WI38 (cell line): ENCODE measurements around the gene UNC80.

Source experiments
- H3K4me3 ChIP-seq: 2 replicates; pipeline ENCODE4 v1.5.1; 2011; ENCODE audit warnings: low read depth, mild to moderate bottlenecking, control low read depth, low read length
- TF ChIP-seq, protein P1 (sequence below): IDR thresholded peaks from 2 replicates; pipeline ENCODE4 v1.5.1; 2012; ENCODE audit warnings: low read depth, mild to moderate bottlenecking, control low read depth, low read length

The UNC80 gene

DNA sequence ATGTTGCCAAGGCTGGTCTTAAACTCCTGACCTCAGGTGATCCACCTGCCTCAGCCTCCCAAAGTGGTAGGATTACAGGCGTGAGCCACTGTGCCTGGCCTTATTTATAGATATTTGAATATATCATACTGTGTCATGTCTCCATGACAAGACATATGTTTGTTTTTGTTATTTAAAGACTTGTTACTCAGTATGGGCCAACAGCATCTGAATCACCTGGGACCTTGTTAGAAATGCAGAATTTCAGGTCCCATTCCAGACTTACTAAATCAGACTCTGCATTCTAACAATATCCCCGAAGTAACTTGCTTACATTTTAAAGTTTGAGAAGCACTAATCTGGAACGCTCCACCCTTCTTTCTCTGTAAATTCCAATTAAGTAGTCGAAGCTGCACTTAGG, 264.0 kb downstream of the UNC80 start:
- H3K4me3 ChIP-seq, result no peak overlapping the region
- TF ChIP-seq, protein P1, sequence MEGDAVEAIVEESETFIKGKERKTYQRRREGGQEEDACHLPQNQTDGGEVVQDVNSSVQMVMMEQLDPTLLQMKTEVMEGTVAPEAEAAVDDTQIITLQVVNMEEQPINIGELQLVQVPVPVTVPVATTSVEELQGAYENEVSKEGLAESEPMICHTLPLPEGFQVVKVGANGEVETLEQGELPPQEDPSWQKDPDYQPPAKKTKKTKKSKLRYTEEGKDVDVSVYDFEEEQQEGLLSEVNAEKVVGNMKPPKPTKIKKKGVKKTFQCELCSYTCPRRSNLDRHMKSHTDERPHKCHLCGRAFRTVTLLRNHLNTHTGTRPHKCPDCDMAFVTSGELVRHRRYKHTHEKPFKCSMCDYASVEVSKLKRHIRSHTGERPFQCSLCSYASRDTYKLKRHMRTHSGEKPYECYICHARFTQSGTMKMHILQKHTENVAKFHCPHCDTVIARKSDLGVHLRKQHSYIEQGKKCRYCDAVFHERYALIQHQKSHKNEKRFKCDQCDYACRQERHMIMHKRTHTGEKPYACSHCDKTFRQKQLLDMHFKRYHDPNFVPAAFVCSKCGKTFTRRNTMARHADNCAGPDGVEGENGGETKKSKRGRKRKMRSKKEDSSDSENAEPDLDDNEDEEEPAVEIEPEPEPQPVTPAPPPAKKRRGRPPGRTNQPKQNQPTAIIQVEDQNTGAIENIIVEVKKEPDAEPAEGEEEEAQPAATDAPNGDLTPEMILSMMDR, result no peak

DNA sequence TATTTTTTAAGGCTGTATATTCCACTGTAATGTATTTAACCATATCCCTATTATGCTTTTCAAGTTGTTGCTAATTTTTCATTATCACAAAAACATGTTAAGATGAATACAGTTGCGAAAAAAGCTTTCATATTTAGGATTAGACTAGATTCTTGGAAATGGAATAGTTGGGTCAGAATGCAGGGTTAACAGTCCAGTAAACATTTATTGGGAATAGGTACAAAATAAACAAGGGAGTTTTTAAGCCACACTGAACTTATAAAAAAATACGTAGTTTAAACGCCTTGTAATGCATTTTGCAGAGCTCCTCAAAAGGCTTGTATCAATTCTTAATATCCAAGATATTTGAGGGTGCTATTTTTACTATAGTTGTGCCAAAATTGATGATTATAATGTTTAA, 266.4 kb downstream of the UNC80 start:
- TF ChIP-seq, protein P1, result no peak
- H3K4me3 ChIP-seq, result no peak overlapping the region

DNA sequence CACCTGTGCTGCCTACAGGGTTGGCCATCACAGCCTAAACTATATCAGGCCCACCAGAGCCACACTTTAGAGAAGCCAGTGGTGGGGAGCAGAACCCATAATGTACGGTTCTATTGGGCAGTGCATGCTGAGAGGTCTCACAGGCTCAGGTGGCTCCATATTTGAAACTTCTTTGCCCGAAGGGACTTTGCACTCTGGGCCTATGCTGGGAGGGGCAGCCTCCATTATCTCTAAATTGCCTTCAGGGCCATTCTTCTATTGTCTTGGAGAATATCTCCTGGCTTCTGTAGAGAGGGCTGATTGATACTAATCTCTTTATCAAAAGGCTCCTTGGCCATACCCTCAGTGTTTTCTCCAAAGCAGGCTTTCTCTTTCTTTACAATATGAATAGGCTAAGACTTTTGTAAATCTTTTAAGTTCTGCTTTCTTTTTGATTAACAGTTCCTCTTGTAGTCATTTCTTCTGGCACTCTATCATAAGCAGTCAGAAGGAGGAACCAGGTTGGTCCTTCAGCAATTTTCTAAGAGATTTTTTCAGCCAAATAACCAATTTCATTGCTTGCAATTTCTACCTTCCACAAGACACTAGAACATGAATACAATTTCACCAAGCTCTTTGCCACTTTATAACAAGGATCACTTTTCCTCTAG, 275.3 kb downstream of the UNC80 start:
- TF ChIP-seq, protein P1, result no peak
- H3K4me3 ChIP-seq, result no peak overlapping the region
